ENCODE data around the gene SNX25.

DNA sequence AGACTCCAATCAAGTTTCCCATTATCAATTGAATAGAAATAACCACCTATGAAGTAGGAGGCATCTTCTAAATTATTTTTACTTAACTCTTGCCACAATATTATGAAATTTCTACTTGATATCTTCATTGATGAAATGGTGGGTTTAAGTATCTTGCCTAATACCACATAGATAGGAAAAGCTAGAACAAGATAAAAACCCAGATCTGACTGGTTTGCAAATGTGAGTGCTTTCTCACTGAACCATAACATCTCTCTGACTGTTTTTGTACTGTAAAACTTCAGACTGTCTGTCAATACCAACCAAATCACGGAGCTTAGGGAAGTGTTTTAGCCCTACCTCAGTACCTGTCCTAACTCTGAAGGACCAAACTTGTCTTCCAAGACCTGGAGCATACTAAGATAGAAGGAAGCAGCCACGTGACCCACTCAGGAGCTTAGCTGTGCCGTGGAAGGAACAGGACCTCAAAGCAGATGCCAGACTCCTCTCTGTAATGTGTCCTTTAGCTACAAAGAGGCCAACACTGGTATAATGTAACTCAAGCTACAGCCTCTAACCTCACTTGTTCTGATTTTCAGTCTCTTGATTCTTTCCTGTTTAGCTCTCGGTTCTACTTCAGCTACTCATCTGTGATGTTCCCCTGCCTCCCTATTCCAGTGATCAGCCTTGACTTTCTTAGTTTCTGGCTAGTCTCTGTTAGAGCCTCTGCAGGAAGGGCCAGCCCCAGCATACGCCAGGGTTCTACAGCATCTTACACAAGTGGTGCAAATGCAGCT lies 101.9 kb downstream of the SNX25 start:
- TF ChIP-seq, protein P1, sequence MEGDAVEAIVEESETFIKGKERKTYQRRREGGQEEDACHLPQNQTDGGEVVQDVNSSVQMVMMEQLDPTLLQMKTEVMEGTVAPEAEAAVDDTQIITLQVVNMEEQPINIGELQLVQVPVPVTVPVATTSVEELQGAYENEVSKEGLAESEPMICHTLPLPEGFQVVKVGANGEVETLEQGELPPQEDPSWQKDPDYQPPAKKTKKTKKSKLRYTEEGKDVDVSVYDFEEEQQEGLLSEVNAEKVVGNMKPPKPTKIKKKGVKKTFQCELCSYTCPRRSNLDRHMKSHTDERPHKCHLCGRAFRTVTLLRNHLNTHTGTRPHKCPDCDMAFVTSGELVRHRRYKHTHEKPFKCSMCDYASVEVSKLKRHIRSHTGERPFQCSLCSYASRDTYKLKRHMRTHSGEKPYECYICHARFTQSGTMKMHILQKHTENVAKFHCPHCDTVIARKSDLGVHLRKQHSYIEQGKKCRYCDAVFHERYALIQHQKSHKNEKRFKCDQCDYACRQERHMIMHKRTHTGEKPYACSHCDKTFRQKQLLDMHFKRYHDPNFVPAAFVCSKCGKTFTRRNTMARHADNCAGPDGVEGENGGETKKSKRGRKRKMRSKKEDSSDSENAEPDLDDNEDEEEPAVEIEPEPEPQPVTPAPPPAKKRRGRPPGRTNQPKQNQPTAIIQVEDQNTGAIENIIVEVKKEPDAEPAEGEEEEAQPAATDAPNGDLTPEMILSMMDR (IDR thresholded peaks at IDR 0.05; ENCODE audit: low read depth, low read length, poor library complexity, severe bottlenecking) = no peak
- TF ChIP-seq EZH2phosphoT487 (IDR thresholded peaks at IDR 0.05; ENCODE audit: borderline replicate concordance, low read length) = no peak
